GM21447 (cell line): ENCODE data around the gene ZNF57.
A peak's percentile ranks its signal among the peaks of the same experiment; 100 is the strongest.
"Not testable (repeated sequence)": the region's sequence is repeated elsewhere in the genome, so short reads cannot be mapped to it uniquely, and the experiment has no call there.

Experiments
- ATAC-seq: cut with Tn5 transposase; IDR thresholded peaks from one replicate; pipeline ENCODE4 v1.9.1; 2021; ENCODE audit not compliant: unreplicated experiment

The ZNF57 gene

GRCh38 chr19:2890531-2890930 lies 10.2 kb upstream of the ZNF57 start:
- not testable (repeated sequence) for ATAC-seq

DNA sequence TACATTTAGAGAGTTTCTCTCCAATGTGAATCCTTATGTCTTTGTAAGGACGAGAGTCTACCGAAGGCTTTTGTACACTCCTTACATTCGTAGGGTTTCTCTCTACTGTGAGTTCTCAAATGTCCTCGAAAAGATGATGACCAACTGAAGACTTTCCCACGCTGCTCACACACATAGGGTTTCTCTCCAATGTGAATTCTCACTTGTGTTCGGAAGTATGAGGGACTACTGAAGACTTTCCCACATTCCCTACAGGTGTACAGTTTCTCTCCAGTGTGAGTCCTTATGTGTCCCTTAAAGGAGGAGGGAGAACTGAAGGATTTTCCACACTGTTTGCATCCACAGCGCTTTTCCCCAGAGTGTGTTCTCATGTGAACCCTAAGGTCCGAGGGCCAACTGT lies 4.0 kb upstream of the ZNF57 start:
- no peak for ATAC-seq

- no peak for ATAC-seq
These were observed 2.0 kb downstream of the ZNF57 start for GRCh38 chr19:2902590-2903218.

DNA sequence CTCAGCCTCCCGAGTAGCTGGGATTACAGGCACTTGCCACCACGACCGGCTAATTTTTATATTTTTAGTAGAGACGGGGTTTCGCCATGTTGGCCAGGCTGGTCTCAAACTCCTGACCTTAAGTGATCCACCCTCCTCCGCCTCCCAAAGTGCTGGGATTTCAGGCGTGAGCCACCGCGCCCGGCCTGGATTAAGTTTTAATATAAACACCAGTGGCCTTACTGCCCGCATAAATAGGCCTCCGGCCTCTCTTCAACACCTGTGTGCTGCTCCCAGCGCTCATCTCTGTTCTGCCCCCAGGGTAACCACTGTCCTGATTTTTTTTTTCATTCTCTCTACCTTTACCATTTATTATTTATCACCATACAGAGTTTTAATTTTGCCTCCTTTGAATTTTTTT lies 2.6 kb downstream of the ZNF57 start:
- ATAC-seq = not testable (repeated sequence)

DNA sequence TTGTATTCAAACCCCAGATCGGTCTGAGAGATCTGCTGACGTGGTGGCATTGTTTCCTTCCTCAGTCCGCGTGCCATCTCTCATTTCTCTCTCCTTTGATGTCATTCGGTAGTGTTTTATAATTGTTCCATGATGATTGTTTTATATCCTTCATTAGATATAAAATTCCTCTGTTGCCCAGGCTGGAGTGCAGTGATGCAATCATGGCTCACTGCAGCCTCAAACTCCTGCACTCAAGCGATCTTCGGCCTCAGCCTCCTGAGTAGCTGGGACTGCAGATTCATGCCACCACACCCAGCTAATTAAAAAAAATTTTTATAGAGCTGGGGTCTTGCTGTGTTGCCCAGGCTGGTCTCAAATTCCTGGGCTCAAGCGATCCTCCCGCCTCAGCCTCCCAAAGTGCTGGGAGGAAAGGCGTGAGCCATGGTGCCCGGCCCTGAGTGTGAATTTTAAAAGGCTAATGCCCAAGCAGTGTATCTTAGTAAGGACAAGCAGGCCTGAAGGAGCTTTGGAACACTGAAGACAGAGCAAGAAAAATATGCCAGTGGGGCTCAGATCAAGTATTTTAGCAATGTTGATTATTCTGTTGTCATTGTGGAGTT lies 5.3 kb downstream of the ZNF57 start:
- no peak for ATAC-seq

- ATAC-seq = no peak
These were observed 6.0 kb downstream of the ZNF57 start for GRCh38 chr19:2906631-2907195.

GRCh38 chr19:2912306-2912705 lies 11.6 kb downstream of the ZNF57 start:
- ATAC-seq = no peak

DNA sequence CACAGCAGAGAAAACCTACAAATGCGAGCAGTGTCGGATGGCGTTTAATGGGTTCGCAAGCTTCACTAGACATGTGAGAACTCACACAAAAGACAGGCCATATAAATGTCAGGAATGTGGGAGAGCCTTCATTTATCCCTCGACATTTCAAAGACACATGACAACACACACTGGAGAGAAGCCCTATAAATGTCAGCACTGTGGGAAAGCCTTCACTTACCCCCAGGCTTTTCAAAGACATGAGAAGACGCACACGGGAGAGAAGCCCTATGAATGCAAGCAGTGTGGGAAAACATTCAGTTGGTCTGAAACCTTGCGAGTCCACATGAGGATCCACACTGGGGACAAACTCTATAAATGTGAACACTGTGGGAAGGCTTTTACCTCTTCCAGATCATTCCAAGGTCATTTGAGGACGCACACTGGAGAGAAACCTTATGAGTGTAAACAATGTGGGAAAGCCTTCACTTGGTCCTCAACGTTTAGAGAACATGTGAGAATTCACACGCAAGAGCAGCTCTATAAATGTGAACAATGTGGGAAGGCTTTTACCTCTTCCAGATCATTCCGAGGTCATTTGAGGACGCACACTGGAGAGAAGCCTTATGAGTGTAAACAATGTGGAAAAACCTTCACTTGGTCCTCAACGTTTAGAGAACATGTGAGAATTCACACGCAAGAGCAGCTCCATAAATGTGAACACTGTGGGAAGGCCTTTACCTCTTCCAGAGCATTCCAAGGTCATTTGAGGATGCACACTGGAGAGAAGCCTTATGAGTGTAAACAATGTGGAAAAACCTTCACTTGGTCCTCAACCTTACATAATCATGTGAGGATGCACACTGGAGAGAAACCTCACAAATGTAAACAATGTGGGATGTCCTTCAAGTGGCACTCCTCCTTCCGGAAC lies 16.8 kb downstream of the ZNF57 start:
- no peak for ATAC-seq

GRCh38 chr19:2922987-2923386 lies 22.3 kb downstream of the ZNF57 start:
- ATAC-seq = no peak

GRCh38 chr19:2923510-2923909 lies 22.8 kb downstream of the ZNF57 start:
- ATAC-seq = no peak

GRCh38 chr19:2926341-2927031 lies 25.8 kb downstream of the ZNF57 start:
- no peak for ATAC-seq

GRCh38 chr19:2927032-2927430 lies 26.3 kb downstream of the ZNF57 start:
- ATAC-seq = no peak

DNA sequence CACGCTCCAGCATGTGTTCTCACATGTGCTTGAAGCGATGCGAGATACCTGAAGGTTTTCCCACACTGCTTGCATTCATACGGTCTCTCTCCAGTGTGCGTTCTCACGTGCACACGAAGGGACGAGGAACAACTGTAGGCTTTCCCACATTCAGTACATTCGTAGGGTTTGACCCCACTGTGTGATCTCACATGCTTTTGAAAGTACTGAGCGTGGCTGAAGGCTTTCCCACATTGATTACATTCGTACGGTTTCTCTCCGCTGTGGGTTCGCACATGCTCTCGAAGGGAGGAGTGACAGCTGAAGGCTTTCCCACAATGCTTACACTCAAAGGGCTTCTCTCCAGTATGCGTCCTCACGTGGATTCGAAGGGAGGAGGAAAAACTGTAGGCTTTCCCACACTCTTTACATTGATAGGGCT lies 32.8 kb downstream of the ZNF57 start:
- no peak for ATAC-seq

GRCh38 chr19:2935863-2936262 lies 35.1 kb downstream of the ZNF57 start:
- not testable (repeated sequence) for ATAC-seq

GRCh38 chr19:2942928-2943640 lies 42.4 kb downstream of the ZNF57 start:
- no peak for ATAC-seq

DNA sequence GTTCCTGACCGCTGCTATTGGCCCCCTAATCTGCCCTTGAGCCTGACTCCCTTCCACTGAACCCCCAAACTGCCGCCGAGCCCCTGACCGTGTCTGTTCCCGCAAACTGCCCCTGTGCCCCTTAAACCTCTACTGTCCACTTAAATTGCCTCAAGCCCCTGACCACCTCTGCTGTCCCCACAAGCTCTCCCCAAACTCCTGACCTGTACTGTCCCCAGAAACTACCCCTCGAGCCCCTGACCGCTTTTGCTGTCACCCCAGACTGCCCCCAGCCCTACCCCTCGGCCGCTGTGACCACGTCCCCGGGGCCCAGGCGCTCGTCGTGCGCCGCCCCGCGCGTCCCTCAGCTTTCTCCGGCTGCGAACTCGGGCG lies 43.7 kb downstream of the ZNF57 start:
- ATAC-seq = no peak

GRCh38 chr19:2944775-2945574 lies 44.2 kb downstream of the ZNF57 start, which contains the start of gene ZNF77:
Gene ZNF77 (minus strand): TSS chr19:2944971. CDS start chr19:2944840, 131 bp downstream.
- ATAC-seq = peak; percentile 97

DNA sequence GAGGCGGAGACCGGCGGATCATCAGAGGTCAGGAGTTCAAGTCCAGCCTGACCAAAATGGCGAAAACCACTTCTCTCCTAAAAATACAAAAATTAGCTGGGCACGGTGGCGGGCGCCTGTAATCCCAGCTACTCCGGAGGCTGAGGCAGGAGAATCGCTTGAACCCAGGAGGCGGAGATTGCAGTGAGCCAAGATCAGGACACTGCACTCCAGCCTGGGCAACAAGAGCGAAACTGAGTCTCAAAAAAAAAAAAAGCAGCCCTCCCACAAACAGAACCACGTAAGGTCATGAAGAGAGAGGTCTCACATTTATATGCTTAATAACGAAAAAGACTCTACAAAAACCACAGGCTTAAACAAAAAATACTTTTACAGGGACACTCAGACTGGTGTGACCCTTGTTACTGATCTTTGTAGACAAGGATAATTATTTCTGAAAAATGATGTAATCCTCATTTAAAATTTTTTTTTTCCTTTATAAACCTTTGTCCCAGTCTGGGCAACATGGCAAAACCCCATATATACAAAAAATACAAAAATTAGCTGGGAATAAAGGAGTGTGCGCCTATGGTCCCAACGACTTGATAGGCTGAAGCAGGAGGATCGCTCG lies 45.0 kb downstream of the ZNF57 start:
- ATAC-seq = no peak

DNA sequence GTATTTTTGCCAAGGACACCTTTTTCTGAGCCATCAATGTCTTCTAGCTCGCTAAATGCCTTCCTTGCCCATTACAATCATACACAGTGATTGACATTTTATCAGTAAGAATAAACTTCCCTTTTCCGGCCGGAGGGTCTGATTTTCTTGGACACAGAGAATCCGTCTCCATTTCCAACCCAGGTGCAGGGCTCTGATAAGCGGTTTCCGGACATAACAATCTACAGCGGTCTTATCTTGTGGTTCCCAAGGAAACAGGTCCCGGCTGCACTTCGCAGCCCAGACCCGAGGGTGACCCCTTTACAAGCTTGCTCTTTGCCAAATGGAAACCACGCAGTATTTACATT lies 49.2 kb downstream of the ZNF57 start:
- no peak for ATAC-seq
